ELR (cell line): ENCODE measurements around the gene KRTAP4-7.
A peak's percentile ranks its signal among the peaks of the same experiment; 100 is the strongest.
"Not testable (repeated sequence)": the region's sequence is repeated elsewhere in the genome, so short reads cannot be mapped to it uniquely, and the experiment has no call there.

ENCODE experiments used
- DNase-seq: peaks from one replicate; pipeline ENCODE4 v3.0.0-alpha.2; 2015; ENCODE audit warnings: low read depth

Gene KRTAP4-7

GRCh38 chr17:41065016-41065689 is 18.8 kb upstream of the KRTAP4-7 start:
- DNase-seq = not testable (repeated sequence)

GRCh38 chr17:41065829-41066624 is 17.9 kb upstream of the KRTAP4-7 start, which contains the start of gene KRTAP2-4:
Gene KRTAP2-4, minus strand, starts transcription at chr17:41065879. Its CDS starts 34 bp downstream, at chr17:41065845.
- DNase-seq = peak; percentile 97

- DNase-seq = no peak
These were observed 16.7 kb upstream of the KRTAP4-7 start for GRCh38 chr17:41067281-41067680.

- no peak for DNase-seq
These were observed 14.9 kb upstream of the KRTAP4-7 start for GRCh38 chr17:41069031-41069430.

- DNase-seq = no peak
These were observed 12.2 kb upstream of the KRTAP4-7 start for GRCh38 chr17:41071606-41072360.

- DNase-seq = no peak
These were observed 10.3 kb upstream of the KRTAP4-7 start for GRCh38 chr17:41073676-41074075.

GRCh38 chr17:41076788-41077187 is 7.2 kb upstream of the KRTAP4-7 start:
- DNase-seq = no peak

- peak; percentile 93 for DNase-seq
These were observed 1.3 kb upstream of the KRTAP4-7 start for GRCh38 chr17:41082626-41083025.

GRCh38 chr17:41083427-41083826 is 523 bp upstream of the KRTAP4-7 start:
- peak; percentile 92 for DNase-seq

- DNase-seq = not testable (repeated sequence)
These were observed 4.9 kb downstream of the KRTAP4-7 start for GRCh38 chr17:41088760-41089352.

- no peak for DNase-seq
These were observed 12.1 kb downstream of the KRTAP4-7 start for GRCh38 chr17:41096055-41096454.

GRCh38 chr17:41098042-41098441 is 14.1 kb downstream of the KRTAP4-7 start, which contains the start of gene KRTAP4-8:
Gene KRTAP4-8, minus strand, starts transcription at chr17:41098142. Its CDS starts 58 bp downstream, at chr17:41098084.
- peak; percentile 39 for DNase-seq

GRCh38 chr17:41098481-41098880 is 14.5 kb downstream of the KRTAP4-7 start:
- DNase-seq = peak; percentile 91

GRCh38 chr17:41099682-41100480 is 15.9 kb downstream of the KRTAP4-7 start:
- DNase-seq = peak; percentile 99

- DNase-seq = peak; percentile 73
These were observed 17.8 kb downstream of the KRTAP4-7 start, which contains the start of gene KRTAP4-16 for GRCh38 chr17:41101586-41102259. Gene KRTAP4-16, minus strand, starts transcription at chr17:41102209. Its CDS starts 0 bp downstream, at chr17:41102209.

GRCh38 chr17:41103896-41104295 is 19.9 kb downstream of the KRTAP4-7 start:
- peak; percentile 71 for DNase-seq

- DNase-seq = peak; percentile 85
These were observed 20.6 kb downstream of the KRTAP4-7 start for GRCh38 chr17:41104386-41105038.

- not testable (repeated sequence) for DNase-seq
These were observed 21.4 kb downstream of the KRTAP4-7 start, which contains the start of gene KRTAP4-9 for GRCh38 chr17:41105347-41105746. Gene KRTAP4-9, plus strand, starts transcription at chr17:41105389. Its CDS starts 0 bp downstream, at chr17:41105389.

GRCh38 chr17:41107941-41108450 is 24.0 kb downstream of the KRTAP4-7 start:
- no peak for DNase-seq
